Central memory CD4-positive, alpha-beta T cell (primary cell): ENCODE results near the gene TTC33.
"Not testable (repeated sequence)": the region's sequence is repeated elsewhere in the genome, so short reads cannot be mapped to it uniquely, and the experiment has no call there.

Experiments
- DNase-seq: peaks from one replicate; pipeline ENCODE4 v3.0.0; 2022

TTC33 gene

DNA sequence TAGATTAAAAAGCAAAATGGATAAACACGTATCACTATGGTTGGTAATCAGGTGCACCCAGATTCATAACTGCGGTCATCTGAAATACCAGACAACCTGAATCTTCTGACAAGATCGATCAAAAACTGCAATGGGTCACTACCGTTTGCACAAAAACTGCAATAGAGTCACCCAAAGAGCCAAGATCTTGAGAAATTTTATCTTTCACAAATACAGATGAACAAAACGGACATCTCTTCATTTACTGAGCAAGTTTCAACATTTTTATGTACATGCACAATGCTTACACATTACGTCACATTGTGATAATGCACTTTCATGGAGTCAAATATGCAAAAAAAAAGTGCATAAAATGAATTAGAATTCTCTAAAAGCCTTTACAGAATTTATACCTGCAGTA, 23.8 kb upstream of the TTC33 start:
- DNase-seq: no peak

DNA sequence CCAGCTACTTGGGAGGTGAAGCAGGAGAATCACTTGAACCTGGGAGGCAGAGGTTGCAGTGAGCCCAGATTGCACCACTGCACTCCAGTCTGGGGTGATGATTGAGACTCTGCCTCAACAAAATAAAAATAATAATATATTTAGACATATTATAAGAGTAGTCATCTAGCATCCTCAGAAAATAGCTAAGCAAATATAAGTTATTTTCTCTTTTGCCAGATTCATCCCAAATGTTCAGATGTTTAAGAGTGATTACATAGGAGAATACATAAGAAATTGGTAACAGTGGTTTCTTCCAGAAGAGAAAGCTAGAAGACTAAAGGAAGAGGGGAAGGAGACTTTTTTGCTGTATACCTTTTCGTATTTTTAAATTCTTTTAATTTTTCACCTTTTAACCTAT, 22.4 kb upstream of the TTC33 start:
- no peak for DNase-seq

DNA sequence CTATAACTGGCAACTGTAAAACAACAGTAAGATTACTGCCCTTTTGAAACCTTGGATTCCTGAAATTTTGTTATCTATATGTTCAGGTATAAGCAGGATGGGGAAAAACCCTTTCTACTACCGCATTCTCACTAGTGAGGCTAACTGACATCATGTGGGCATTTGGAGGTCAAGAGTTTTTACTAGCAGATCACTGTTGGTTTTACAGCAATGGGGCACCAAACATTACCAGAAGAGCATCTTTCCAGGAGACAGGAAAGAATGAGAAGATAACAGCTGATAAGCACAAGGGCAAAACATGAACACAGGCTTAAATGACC, 20.9 kb upstream of the TTC33 start:
- no peak for DNase-seq

DNA sequence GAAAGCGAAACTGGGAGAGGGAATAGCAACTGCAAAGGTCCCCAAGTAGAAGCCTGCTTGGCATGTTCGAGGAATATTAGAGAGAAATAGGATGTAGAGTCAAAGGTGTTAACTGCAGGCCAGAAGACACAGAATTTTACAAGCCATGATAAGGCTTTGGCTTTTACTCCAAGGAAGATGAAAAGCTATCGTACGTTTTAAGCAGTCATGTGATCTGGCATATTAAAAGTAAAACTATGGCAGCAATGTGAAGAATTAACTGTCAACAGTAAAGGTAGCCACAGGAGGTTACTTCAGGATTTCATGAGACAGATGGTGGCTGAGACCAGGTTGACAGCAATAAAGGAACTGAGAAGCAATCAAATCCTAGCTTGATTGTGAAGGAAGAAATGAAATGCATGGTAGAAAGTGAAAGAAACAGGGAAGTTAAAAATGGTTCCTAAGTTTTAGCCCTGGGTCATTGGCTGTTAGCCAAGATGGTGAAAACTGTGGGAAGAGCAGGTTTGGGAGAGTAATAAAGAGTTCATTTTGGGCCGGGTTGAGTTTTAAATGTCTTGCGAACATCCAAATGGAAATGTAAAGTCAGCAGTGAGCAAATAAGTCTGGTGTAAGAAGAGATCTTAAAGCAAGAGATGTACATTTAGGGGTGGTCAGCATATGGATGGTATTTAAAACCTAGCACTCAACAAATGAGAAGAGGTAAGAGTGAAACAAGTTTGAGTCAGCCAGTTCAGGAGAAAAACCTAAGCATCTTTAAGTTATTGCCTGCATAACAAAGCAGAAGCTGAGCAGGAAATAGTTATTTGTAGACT, 20.3 kb upstream of the TTC33 start:
- DNase-seq: no peak

DNA sequence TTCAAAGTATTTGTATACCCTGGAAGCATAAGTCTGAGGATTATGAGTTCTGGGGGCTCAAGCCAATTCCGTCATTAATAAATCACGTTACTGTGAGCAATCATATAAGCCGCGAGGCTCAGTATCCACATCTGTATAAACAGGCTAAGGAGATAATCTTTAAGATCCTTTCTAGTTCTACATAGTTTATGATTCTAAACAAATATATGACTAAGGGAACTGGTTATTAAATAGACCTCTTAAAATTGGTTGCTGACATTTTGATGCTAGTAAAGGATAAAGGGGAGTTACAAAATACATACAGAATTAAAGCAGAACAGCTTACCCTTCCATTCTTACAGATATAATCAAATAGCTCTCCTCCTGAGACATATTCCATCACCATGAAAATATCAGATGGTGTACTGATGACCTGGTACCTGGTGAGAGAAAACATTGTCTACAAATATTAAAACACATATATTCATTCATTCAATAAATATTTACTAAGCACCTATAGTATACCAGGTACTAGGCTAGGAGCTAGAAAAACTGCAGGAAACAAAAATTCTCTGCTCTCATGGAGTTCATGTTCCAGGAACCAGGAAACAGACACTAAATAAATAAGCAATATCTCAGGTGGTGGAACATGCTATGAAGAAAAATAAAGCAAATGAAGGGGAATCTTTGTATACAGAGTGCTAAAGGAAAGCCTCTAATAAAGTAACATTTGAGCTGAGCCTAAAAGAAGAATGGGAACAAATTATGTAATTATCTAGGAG, 19.5 kb upstream of the TTC33 start:
- no peak for DNase-seq

DNA sequence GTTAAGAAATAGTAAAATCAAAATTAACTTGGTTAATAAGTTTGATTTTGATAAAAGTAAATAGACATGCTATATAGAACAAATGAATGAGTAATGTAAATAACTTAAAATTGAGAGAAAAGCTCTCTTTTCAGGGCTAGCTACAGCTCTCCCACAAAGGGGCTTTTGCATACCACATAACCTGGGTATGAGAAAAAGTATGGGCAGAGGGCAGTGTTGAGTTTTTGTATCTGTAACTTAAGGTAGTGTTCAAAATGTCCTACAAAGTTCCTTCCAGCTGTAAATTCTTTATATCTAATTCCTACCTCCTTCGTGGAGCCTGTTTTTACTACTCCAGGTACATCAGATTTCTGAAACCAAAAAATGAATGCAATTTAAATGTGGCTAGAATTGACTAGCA, 18.9 kb upstream of the TTC33 start:
- no peak for DNase-seq

DNA sequence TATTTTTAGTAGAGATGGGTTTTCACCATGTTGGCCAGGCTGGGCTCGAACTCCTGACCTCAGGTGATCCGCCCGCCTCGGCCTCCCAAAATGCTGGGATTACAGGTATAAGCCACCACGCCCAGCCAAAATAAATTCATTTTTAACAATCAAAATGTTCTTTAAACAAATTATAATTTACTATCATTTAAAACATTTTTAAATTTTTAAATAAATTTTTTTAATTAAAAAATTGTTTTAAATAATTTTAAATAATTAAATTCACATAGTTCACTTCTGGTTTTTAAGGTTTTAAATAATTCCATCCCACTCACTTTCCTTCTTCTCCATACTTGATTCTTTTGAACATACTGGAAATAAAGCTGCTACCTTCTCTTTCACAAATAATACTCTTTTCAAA, 15.0 kb upstream of the TTC33 start:
- DNase-seq: no peak

DNA sequence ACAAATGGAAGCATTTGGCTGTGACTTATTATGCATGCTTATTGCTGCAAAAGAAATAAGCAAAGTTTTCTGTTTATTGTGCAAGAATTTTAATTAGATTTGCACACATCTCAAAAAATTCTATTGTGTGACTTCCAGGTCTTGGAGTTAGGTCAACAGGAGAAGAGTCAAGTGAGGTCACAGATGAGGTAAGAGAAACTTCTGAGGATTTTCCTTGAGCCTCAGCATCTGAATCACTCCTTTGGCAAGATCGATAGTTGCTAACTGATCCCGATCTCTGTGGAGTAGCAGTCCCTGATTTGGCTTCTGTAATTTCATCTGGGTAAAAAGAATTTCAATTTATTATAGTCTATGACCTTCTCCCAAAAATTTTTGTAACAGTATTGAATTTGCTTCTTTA, 6.9 kb upstream of the TTC33 start:
- no peak for DNase-seq

DNA sequence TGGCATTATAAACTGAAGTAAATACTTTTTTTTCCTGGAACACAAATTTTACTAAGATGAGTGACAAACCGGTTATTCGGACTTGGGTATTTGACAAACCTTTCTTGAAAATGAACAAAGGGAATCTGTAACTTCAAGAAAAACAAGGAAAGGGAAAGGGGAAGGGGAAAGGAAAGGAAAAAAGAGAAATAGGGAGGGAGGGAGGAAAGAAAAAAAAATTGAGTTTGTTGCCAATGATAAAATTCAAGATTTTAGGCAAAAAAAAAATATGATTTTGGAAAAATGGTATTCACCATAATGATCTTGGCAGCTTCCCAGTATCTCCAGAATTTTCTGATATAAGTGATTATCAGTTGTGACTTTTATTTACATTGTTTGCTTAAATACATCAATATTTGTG, 1.6 kb upstream of the TTC33 start:
- DNase-seq: no peak

DNA sequence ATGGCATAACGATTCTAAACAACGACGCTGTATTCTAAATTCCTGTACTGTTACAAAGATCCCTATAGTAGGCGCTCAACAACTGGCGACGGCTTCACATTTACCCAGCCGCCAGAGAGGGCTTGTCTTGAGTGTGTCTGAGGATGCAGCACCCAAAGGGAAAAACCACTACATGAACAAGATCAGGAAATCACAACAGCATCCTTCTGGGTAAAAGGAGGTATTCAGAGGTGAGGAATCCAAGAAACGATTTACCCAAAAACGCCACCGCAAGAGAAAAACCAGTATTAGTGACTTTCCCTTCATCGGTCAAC, 711 bp downstream of the TTC33 start:
- DNase-seq: peak; percentile 67

DNA sequence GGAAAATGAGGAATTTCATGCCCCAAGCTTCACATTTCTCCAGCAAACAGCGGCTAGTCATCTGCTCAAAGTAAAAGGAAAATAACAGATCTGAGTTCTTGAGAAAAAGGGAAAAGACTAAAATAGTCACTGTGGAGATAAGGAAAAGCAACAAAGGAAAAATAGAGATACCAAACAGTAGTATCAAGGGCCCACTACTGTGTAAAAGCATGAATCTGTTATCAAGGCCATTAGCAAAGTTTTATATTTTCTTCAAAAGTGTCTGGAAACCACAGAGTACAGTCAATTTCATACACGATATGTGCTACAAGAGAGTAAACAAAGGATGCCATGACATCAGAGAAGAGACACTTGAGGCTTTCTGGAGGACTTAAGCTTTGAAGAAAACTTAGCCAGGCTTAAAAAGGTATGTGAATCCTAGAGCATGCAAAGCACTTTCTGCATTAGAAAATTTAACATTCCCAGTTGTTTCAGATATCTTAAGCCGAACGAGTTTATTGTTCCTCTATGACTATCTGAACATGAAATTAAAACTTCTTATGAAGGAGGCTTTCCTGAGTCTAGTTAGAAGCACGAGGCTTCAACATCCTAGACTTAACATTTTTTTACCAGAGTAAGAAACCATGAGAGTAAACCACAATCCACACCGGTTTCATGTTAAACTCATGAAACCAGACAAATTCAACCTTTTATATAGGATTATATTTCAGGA, 1.2 kb downstream of the TTC33 start:
- DNase-seq: peak; percentile 62

DNA sequence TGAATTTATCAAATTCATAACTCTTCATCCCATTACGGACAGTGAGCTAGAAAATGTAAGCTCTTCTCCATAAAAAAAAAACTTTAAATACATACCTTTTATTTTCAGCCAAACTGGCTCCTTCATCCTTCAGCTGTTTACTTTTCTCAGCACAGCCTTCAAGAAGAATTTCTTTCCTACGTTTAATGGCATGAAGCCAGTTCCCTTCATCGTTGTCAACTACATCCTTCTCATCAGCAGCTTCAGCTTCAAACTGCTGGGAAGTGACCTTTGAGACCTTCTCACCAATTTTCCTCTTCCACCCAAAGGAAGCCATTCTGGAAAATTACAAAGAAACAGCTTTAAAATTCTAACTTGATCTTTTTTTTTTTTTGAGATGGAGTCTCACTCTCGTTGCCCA, 9.1 kb downstream of the TTC33 start:
- no peak for DNase-seq

DNA sequence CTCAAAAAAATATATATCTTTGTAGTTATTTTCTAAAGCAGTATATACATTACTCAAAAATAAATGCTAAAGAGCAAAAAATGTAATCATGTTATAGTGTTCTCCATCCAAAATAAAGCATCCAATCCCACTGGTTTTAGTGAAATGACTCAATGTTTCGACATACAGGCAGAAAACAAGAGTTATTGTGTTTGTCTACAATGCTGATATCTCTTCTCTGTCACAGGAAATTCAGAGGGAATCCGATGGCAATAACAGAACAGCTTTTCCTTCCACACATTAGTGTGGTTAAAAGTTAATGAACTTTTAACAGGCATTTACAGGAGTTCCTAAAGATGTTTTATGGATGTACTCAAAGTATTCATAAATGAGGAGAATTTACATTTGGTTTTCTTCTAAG, 12.0 kb downstream of the TTC33 start:
- no peak for DNase-seq

DNA sequence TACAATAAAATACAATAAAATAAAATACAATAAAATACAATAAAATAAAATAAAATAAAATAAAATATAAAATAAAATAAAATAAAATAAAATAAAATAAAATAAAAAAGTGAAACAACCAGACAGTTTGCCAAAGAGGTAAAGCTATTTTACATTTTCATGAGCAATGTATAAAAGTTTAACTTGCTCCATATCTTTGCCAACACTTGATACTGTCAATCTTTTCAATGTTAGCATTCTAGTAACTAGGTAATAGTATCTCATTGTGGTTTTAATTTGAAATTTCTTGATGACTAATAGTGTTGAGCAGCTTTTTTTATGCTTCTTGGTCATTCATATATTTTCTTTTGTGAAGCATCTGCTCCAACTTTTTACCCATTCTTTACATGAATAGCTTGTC, 17.3 kb downstream of the TTC33 start:
- no peak for DNase-seq

DNA sequence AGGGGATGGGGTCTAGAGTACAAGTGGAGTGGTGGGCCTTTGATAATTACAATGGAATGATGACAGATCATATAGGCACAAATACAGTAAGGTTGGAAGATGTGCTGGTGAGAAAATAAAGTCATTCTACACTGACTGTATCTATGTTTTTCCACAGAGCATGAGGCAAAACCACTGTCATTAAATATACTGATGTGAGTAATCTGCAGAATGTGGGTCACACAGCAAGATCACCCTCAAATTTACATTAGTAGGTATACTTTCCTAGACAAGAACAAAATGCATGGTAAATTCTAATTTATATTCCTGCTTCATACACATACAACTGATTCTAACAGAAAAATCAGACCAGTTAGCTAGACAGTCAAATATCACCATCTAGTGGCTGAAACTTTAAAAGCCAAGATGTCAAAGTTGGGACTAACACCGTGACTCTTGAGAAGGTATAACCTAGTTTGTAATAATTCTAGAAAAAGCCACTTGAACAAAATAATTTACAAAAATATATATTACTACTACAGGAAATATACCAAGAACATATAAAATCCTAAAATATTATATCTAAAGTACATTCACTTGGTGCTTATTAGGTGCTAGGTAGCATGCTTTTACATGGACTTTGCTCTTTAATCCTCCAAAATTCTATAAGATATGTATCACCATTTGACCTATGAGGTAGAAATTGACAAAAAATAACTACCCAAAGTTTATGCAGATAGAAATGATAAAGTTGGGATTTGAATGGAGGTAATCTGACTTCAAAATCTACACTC, 19.5 kb downstream of the TTC33 start:
- DNase-seq: peak; percentile 52

DNA sequence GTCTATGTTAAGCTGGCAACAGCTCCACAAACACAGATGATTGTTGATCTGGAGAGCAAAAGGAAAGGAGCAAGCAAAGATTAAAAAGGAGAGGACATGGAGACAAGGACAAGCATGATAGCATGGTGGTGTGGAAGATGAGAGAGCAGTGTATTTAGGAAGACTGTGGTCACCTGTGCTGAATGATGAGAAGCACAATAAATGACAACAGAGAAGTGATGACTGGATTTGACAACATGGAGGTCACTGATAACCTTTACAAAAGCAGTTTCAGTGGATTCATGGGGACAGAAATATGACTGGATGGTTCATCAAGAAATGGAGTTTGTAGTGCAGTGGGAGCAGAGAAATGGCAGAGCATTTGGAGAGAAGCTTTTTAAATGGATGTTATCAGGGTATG, 20.2 kb downstream of the TTC33 start:
- no peak for DNase-seq

DNA sequence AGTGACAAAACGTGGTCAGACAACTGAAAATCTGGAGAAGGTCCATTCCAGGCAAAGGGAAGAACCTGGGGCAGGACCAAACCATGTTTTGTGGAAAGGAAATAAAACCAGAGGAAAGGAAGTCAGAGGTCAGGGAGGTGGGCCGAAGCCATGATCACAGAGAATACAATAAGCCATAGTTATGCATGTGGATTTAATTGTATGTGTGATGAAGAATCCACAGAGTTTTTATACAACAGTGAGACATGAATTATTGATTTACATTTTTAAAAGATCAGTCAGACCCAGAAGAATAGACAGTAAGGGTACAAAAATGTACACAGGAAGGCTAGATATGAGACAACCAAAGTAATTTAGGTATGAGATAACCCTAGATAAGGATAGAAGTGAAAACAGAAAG, 20.8 kb downstream of the TTC33 start:
- DNase-seq: no peak

DNA sequence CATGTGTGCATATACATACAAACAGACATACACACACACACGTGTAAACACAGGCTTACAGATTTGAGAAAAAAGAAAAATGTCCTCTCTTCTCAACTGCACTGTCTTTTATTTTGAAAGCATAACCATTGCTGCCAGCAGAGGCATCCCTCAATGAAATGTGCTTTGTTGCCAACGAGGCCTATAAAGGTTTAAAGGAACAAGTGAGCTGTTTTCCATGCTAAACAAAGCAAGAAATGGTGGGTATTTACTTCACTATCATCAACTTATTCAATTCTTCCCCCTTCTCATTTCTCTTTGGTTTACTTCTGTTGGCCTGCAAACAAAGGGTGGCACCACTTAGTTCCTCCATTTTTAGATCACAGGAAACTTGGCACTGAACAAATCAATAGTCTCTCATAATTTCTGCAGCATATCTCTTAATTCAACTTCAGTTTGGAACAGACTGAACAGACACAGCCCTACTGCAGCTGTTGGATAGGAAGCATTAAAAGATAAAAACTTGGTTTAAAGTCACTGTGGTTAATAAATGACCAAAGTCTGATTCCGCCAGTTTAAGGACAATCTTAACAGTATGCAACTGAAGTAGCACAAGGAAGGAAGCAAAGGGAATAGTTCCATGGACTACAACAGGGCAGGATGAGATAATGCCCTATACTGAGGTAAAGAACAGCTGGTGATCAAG, 21.7 kb downstream of the TTC33 start:
- no peak for DNase-seq

DNA sequence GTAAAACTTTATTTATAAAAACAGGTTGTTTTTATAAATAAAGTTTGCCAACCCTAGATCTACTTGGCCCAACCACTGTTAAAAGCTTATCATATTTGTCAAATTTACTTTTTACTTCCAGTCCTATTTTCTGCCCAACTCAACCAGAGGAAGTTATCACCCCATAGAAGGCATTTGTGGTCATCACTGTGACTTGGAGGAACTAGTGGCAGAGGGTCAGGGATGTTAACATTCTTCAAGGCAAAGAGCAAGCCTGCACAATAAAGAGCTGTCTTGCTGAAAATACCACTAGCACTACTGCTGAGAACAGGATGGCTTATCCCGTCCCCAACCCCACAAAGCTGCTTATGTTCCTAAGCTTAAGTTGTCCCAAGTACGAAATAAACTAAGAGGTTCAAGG, 22.3 kb downstream of the TTC33 start:
- no peak for DNase-seq

DNA sequence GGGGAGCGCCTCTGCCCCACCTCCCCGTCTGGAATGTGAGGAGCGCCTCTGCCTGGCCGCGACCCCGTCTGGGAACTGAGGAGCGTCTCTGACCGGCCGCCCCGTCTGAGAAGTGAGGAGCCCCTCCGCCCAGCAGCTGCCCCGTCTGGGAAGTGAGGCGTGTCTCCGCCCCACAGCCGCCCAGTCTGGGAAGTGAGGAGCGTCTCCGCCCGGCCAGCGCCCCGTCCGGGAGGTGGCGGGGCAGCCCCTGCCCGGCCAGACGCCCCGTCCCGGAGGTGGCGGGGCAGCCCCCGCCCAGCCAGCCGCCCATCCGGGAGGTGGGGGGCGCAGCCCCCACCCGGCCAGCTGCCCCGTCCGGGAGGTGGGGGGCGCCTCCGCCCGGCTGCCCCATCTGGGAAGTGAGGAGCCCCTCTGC, 33.3 kb downstream of the TTC33 start:
- DNase-seq: not testable (repeated sequence)

DNA sequence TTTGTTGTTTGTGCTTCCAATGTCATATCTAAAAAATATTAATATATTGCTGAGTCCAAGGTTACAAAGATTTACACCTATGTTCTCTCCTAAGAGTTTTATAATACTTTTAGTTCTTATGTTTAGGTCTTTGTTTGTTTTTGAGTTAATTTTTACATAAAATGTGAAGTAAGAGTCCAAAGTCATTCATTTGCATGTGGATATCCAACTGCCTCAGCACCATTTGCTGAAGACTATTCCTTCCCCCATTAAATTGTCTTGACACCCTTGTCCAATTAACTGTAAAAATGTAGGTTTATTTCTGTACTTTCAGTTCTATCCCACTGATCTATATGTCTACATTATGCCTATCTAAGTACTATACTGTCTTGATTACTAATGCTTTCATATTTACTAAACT, 35.7 kb downstream of the TTC33 start:
- no peak for DNase-seq

DNA sequence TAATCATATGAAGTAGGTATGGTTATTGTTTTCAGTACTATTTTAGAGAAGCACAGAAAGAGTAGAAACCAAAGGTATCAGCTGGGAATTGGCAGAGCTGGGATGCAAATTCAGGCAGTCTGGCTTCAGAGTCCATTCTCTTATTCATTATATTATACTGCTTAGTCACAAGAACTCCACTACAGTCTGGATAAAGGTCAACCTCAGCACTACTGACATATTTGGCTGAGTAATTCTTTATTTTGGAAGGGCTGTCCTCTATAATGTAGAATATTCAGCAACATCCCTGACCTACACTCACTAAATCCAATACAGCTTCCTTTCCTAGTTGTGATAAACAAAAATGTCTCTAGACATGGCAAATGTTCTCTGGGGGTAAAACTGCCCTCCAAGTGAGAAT, 38.5 kb downstream of the TTC33 start:
- no peak for DNase-seq

DNA sequence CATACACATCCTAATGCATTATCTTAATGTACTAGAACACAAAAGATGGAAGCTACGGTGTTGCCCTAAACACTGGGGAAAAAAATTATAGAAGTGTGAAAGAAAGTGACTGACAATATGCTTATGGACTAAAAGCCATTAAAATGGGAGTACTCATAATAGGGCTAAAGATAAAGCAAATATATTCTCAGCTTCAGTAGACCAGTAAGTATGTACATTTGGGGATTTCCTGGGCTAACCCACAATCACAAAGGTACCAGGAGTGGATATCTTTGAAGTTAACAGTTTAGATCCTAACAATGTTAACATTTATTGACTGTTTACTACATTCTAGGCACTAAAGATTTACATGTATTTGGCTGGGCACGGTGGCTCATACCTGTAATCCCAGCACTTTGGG, 39.2 kb downstream of the TTC33 start:
- no peak for DNase-seq
